Ovary (tissue), 9 donors: ENCODE measurements around the gene PLEKHG4B. TPM values are rescaled to one million over a fixed set of nuclear protein-coding genes. Genes with fewer than 3 reads are reported as not detected.
"Not testable (repeated sequence)": the region's sequence is repeated elsewhere in the genome, so short reads cannot be mapped to it uniquely, and the experiment has no call there.

ENCODE experiments used
- DNase-seq, 5 donors: peaks; one replicate each; pipeline ENCODE4 v3.0.0-alpha.2; 2019 to 2020
- H3K27ac ChIP-seq, 2 donors: fragments of 200-600 bp; one replicate each; pipeline versions ENCODE4 v1.5.1 to v1.8.0; 2019 to 2022
- H3K27me3 ChIP-seq: fragments of 200-600 bp; one replicate; pipeline ENCODE4 v1.8.0; 2022
- H3K36me3 ChIP-seq: fragments of 200-600 bp; sonication (generic); one replicate; pipeline ENCODE4 v1.5.1; 2019
- H3K4me1 ChIP-seq: one replicate; pipeline ENCODE4 v1.8.1; 2013; ENCODE audit warnings: mild to moderate bottlenecking, moderate library complexity; ENCODE audit not compliant: insufficient read depth
- H3K4me3 ChIP-seq: fragments of 200-600 bp; sonication (generic); one replicate; pipeline ENCODE4 v1.5.1; 2017
- H3K9me3 ChIP-seq, 2 donors: fragments of 200-600 bp in 1 of 2; sonication (generic) in 1 of 2; one replicate each; pipeline versions ENCODE4 v1.5.1 to v1.8.1; 2013 to 2019; ENCODE audit warnings: mild to moderate bottlenecking in 1 of 2, moderate library complexity in 1 of 2
- EP300 ChIP-seq: sonication (generic); formaldehyde crosslinking; IDR thresholded peaks from one replicate; pipeline ENCODE4 v1.6.1; 2017; ENCODE audit warnings: antibody characterized with exemption
- POLR2A ChIP-seq: fragments of 450-650 bp; IDR thresholded peaks from one replicate; pipeline ENCODE4 v1.6.1; 2017; ENCODE audit warnings: antibody characterized with exemption, mild to moderate bottlenecking, moderate library complexity
- WGBS, 3 donors: extraction: QIAGEN DNeasy Blood & Tissue Kit in 1 of 3; methylation state at CpG; one replicate each; pipeline versions ENCODE4 v1.1.5 to v1.1.7; 2013 to 2017; 5-methylcytosine and 5-hydroxymethylcytosine counted together
- intact Hi-C, 4 donors: fragments of 100-400 bp; cut with DNase I; formaldehyde crosslinking; loops; one replicate each; pipeline versions ENCODE4 v1.11.0 to v1.15.1; 2022 to 2023
- polyA plus RNA-seq, 2 donors: library from polyadenylated mRNA; stranded (reverse); fragments of 200-250 nt in 1 of 2; fragments of 350-450 nt in 1 of 2; fragmentation: Illumina TruSeq in 1 of 2; extraction: RNeasy Lipid Tissue Mini Kit (QIAGEN cat#74804) in 1 of 2; gene quantifications; one replicate each; pipeline ENCODE4 v1.2.3, GENCODE V29; 2013 to 2014
- total RNA-seq, 7 donors: library from RNA; depleted of rRNA in 2 of 7; stranded (reverse); fragments of >200 nt in 2 of 7; fragmentation: NEBNext Ultra II Directional in 3 of 7; extraction: Animal tissue kit (Norgen Biotek cat#: 25700) in 3 of 7; gene quantifications; one replicate each; pipeline versions ENCODE4 v1.1.0 to v1.2.4, GENCODE V29; 2016 to 2023
- TF ChIP-seq, protein P1 (sequence below), 3 donors: fragments of 450-650 bp in 2 of 3; fragments of 200-600 bp in 1 of 3; IDR thresholded peaks; one replicate each; pipeline versions ENCODE4 v1.5.1 to v1.8.0; 2016 to 2022; ENCODE audit warnings: antibody characterized with exemption in 3 of 3, mild to moderate bottlenecking in 1 of 3
- donor health status: DM: no; HTN: no; CAD: no; lungs with moderate emphysema.
- donor health status: DM: no; HTN: no; CAD: no.
- donor health status: Bipolar disorder and iron deficiency.
- donor health status: DM: yes; HTN: yes; CAD: no.
- donor health status: DM: no; HTN: no; CAD: no.
- donor health status: DM: yes; HTN: yes; CAD: no.

The PLEKHG4B gene
- total and polyA plus RNA-seq, 9 donors = 0.47 to 4.0 (median 1.8) TPM

DNA sequence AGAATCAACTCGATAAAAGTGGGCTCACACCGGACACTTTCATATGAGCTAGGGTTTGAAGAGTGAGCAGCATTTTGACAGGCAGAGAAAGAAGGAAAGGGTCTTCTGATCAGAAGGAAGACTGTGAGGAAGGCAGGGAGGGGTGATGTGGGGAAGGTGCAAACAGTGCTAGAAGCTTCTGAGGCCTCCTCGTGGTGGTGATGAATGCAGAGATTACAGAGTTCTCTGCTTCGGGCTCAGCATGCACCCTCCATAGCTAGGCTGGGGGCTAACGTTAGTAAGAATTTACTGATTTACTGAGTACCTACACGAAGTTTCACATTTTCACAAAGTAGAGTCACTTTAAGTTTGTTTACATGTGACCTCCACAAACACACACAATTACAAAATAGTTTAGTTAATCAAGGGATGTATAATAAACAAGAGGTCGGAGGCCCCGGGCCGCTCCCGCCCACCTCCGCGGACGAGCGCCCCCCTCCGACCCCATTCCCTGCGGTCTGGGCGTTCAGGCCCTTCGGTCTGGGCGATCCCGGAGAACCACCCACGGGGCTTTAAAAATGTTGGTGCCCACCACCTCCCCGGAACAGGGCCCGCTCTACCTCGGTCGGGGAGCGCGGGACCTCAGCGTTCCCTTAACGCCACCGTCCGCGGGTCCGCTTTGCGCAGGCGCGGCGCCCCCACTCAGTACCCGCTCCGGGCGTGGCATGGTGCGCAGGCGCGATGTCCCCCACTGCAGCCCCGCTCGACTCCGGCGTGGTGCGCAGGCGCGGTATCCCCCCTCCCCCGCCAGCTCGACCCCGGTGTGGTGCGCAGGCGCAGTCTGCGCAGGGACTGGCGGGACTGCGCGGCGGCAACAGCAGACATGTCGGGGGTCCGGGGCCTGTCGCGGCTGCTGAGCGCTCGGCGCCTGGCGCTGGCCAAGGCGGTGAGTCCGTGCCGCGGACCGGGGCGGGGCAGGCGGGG lies 125.8 kb downstream of the PLEKHG4B start, which contains the start of the genes CCDC127 and SDHA:
CCDC127 (minus strand) TSS at position 660 of the 963 bp plus-strand sequence. CDS start 1,304 bp downstream, outside the sequence.
SDHA (plus strand) TSS at position 827 of the 963 bp plus-strand sequence; CDS start at position 863, 36 bp downstream.
- H3K27me3 ChIP-seq, intact Hi-C loops, H3K36me3 ChIP-seq, H3K9me3 ChIP-seq, H3K4me1 ChIP-seq: not testable (repeated sequence)
- peak; percentile 84 for TF ChIP-seq POLR2A
- TF ChIP-seq, protein P1, sequence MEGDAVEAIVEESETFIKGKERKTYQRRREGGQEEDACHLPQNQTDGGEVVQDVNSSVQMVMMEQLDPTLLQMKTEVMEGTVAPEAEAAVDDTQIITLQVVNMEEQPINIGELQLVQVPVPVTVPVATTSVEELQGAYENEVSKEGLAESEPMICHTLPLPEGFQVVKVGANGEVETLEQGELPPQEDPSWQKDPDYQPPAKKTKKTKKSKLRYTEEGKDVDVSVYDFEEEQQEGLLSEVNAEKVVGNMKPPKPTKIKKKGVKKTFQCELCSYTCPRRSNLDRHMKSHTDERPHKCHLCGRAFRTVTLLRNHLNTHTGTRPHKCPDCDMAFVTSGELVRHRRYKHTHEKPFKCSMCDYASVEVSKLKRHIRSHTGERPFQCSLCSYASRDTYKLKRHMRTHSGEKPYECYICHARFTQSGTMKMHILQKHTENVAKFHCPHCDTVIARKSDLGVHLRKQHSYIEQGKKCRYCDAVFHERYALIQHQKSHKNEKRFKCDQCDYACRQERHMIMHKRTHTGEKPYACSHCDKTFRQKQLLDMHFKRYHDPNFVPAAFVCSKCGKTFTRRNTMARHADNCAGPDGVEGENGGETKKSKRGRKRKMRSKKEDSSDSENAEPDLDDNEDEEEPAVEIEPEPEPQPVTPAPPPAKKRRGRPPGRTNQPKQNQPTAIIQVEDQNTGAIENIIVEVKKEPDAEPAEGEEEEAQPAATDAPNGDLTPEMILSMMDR (IDR thresholded peaks at IDR 0.05) = peak in 2 of 3 donors; percentile 43 to 44
- WGBS, 3 donors = 0 to 1% (median 0%) methylated on average over 50 to 75 of the region's 75 CpGs
- peak within 1 kb of the TSS; percentile 84 to 87 for H3K27ac ChIP-seq
- peak; percentile 97 to 99 (median 99) for DNase-seq
- peak within 1 kb of the TSS; percentile 94 for H3K4me3 ChIP-seq

DNA sequence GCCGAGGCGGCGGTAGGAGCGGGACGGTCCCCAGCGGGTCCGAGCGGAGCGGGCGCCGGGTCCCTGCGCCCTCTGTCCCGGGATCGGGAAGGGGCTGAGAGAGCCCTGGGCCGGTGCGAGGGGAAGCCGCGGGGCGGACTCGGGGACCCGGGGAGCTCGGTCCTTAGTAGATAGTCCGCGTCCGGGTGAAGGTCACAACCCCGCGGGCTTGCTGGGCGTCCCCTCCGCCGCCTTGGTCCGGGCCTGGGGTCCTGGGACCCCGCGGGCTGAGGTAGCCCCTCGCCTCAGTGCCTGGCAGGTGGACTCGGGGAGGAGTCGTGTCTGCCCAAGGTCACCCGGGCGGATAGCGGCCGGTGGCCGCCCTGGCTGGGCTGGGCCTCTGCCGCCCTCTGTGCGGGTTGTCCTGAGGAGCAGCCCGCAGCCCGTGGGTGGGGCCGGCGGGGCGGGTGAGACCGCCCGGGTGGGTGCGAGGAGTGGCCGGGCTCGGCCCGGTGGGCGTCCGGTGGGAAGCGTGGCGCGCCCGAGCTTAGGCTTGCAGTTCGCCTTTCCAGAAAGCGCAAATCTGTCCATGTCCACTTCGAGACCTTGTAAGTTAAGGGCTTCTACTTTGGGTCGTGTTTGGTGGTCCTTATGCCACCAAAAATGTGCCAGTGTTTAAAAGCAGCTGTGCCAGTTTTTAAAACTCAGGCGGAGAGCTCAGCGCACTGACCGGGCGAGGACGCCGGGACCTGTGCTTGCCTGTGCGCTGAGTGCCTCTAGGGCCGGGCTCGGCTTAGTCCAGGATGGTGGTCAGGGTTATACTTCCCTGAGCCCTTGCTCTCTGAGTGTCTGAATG lies 126.7 kb downstream of the PLEKHG4B start:
- Histone ChIP-seq H3K4me3 (peak overlapping the region; percentile 94), H3K27me3 (no peaks in the 10 kb centered on the region), H3K36me3 (no peaks in the 10 kb centered on the region), H3K27ac (peak overlapping the region; percentile 84 to 87), H3K4me1 (peaks cover 7% of the 10 kb centered on the region), H3K9me3 (no peaks in the 10 kb centered on the region)
- intact Hi-C loops = no loop called here
- DNase-seq = peak; percentile 41 to 70 (median 47)
- whole genome bisulfite sequencing, 3 donors = 0 to 2% (median 1%) methylated on average over 48 to 73 of the region's 73 CpGs
- no peak for TF ChIP-seq POLR2A
- TF ChIP-seq, protein P1 (IDR thresholded peaks at IDR 0.05) = no peak
- no peak for TF ChIP-seq EP300

DNA sequence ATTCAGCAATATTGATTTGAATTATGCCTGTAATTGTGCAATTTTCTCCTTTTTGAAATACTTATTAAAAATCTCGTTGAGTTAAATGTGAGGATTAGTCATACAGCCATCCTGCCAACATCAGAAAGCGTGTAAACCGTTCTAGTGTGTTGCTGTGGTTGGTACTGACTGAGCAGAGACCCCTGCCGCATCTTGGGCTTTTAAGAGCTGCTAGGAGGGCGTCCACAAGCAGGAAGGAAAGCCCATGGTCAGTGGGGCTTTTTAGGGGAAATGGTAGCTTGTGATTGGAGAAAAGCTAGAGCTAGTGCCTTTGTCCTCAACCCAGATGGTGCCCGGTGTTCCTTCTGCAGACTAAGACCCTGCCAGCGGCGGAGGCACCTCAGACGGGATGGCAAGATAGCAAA lies 127.5 kb downstream of the PLEKHG4B start:
- no peaks in the 10 kb centered on the region for H3K9me3 ChIP-seq
- peak overlapping the region in 1 of 2 donors; percentile 84 for H3K27ac ChIP-seq
- DNase-seq = no peak
- no peaks in the 10 kb centered on the region for H3K36me3 ChIP-seq
- H3K4me1 ChIP-seq = peaks cover 6% of the 10 kb centered on the region
- peak overlapping the region; percentile 94 for H3K4me3 ChIP-seq
- WGBS, 3 donors = 2 to 10% (median 7%) methylated on average over 9 of the region's 9 CpGs
- no peaks in the 10 kb centered on the region for H3K27me3 ChIP-seq
- TF ChIP-seq EP300 = no peak
- no peak for TF ChIP-seq POLR2A
- TF ChIP-seq, protein P1 (IDR thresholded peaks at IDR 0.05) = no peak
- intact Hi-C loops = no loop called here

DNA sequence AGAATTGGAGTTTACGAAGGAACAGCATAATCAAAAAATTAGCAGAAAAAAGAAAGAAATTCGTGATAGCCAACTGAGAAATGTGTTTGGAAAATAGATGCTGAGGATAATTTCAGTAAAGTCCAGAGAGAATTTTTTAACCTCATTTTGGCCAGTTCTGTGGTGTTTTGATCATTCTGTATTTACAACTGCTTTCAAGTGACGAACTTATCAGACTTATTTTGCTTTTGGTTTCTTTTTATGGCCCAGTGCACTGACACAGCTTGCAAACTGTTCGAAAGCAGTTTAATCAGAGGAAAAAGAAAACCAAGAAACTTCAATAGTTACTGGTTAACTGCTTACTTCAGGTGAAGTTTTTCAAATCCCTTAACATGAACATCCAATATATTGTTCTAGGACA lies 128.0 kb downstream of the PLEKHG4B start:
- no peaks in the 10 kb centered on the region for H3K9me3 ChIP-seq
- DNase-seq = no peak
- peak overlapping the region in 1 of 2 donors; percentile 84 for H3K27ac ChIP-seq
- no peaks in the 10 kb centered on the region for H3K27me3 ChIP-seq
- no peaks in the 10 kb centered on the region for H3K36me3 ChIP-seq
- intact Hi-C loops = no loop called here
- no peak for TF ChIP-seq POLR2A
- TF ChIP-seq, protein P1 (IDR thresholded peaks at IDR 0.05) = no peak
- TF ChIP-seq EP300 = no peak
- H3K4me3 ChIP-seq = peak overlapping the region; percentile 94
- 2 to 9% (median 6%) methylated on average over 4 of the region's 4 CpGs for WGBS, 3 donors
- H3K4me1 ChIP-seq = peaks cover 6% of the 10 kb centered on the region

DNA sequence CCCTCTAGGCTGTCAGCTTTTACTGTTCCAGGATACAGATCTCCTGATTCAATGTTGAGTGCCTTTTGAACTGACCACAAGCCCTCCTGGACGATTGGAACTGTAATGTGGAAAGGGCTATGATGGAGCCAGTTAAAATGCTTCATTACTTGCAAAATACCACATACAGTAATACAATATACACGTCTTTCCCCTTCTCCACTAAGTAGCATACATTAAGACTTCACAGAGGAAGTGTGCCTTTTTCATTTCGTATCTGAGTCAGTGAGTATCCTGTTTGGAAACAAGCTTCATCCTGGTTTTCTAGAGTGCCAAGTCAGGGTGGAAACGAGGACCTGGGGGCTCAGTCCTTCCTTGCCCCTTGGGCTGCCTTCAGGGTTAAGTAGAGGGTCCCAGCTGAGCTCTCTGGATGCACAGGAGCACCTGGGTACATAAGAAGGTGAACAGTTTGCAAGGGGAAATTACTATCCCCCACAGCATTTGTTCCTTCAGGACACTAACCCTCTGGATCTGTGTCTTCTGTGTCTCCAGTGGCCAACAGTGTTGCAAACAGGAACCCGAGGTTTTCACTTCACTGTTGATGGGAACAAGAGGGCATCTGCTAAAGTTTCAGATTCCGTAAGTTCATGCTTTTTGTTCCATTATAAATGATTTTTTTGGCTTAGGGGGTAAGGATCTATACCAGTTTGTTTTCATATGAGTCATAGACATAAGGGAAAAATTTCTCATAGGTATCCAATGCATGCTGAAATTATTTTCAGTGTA lies 131.2 kb downstream of the PLEKHG4B start:
- intact Hi-C loops, H3K27me3 ChIP-seq, H3K4me3 ChIP-seq: not testable (repeated sequence)

More for the DNA sequence above, 131.2 kb downstream of the PLEKHG4B start:
- not testable (repeated sequence) for DNase-seq, H3K9me3 ChIP-seq, H3K4me1 ChIP-seq, H3K27ac ChIP-seq, H3K36me3 ChIP-seq
- WGBS, 3 donors = 70 to 78% (median 73%) methylated on average over 6 of the region's 6 CpGs
